ENCODE measurements around the gene DBH.

Gene DBH

DNA sequence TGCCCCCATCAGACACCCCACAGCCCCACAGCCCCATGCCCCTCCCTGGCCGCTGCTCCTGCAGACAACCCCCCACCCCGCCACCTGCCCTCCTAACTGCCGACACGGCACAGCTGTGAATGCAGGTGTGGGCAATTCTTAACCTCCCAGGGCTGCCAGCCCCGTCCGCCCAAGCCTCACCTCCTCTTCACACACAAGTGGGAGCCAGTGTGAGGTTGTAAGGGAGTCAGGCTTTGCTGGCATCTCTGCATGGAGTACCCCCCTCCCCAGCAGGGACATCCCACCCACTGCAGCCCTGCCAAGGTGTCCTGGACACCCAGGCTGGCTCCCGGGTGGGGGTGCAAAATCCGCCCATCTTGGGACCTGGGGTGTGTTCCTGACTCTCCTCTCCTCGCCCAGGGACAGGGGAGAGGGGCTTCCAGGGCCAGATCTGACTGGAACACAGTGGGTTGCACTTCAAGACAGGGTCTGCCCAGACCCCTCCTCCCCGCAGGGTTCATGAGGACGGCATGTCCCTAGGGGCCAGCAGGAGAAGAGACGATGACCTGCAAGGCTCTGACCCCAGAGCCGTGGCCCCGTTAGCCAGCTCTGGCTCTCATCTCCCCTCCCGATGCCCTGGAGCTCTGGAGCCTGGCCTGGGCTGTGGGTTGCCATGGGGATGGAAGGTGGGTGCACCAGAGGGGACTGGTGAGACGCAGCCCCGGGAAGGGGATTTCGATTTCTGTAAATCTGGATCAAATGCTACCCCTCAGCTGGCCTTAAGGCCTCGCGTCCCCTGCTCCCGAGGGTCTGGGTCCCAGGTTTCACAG, 67.6 kb downstream of the DBH start:
- DNase-seq, result no peak

GRCh38 chr9:133704711-133705181, 68.6 kb downstream of the DBH start:
- no peak for DNase-seq

GRCh38 chr9:133705576-133705975, 69.4 kb downstream of the DBH start:
- no peak for DNase-seq

DNA sequence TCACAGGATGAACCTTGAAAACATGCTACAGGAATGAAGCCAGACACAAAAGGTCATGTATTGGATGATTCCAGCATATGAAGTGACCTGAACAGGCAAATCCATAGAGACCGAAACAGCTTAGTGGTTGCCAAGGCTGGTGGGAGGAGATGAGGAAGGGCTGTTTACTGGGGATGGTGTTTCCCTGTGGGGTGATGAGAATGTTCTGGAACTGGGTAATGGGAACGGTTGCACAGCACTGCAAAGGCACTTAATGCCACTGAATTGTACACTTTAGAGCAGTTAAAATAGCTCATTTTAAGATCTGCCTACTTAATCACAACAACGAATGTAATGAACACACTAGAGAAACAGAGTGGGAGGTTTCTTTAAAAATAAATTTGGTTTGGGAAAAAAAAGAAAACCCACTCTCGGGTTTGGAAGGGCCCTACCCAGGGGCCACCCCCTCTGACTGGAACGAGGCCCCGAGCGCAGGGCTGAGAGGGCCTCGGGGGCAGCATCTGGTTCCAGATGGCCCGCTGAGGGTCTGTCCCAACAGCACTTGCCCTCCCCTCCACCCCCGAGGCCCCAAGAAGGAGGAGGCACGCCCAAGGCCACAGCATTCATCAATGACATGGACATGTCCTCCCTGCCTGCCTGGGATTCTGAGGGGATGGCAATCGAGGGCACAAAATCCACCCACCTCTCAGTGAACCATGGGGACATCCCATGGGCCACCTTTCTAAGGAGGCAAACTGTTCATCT, 70.3 kb downstream of the DBH start:
- DNase-seq, result no peak

GRCh38 chr9:133707065-133707762, 71.1 kb downstream of the DBH start:
- DNase-seq, result no peak

DNA sequence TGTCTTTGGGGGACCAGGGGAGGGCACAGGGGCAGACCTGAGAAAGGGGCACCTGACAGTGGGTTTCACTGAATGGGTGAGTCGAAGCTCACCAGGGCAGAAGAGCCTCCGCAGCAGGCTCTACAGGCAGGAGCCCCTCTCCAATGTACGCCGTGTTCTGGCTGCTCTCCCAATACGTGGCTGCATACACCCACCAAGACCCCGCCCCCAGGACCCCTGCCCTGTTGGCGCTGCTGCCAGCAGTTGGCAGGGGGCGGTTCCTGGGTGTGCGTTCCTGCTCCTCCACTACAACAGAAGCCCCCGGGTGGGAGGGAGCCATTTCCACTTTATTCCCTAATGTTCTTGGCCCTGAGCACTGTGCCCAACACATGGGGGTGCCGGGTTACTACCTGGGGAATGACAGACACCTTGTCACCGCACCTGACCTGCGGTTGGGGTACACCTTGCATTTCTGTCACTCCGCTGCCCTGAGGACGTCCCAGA, 71.6 kb downstream of the DBH start:
- DNase-seq, result no peak

DNA sequence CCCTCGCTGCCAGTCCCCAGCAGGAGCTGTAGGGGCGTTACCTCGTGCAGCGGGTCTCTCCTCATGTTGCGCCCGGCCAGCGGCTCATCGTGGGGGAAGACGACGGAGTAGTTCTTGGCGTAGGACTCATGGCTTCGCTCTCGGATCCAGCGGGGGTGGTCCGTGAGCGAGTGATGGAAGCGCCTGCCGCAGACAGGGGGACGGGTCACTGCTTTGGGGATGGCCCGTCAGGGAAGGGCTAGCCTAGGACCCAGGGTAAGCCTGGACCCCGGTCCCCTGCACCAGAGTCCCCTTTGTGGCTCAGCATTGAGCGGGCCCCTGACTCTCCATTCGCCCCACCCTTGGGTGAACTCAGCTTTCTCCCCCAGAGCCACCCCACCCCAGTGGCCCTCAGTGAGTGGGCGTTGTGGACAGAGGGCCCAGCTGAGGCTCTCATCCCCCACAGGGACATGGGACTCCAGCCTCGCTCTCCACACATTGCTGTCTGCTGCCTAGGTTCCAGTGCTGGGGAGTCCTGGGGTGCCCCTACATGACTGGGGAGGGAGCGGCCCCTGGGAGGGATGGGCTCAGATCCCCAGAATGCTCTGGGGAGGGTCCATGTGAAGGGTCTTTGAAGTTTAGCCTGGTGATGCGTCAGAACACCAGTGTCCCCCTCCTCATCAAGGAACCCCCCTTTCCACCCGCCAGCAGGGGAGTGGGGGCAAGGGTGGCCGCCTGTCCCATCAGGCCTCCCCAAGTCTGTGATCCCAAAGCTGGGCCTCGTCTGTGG, 72.3 kb downstream of the DBH start:
- no peak for DNase-seq

Data from hematopoietic multipotent progenitor cell treated with erythropoietin and hydrocortisone succinate and interleukin-3 and kit ligand, for 4 days (in vitro differentiated cells).